ENCODE measurements around the gene F13A1.

Gene F13A1

DNA sequence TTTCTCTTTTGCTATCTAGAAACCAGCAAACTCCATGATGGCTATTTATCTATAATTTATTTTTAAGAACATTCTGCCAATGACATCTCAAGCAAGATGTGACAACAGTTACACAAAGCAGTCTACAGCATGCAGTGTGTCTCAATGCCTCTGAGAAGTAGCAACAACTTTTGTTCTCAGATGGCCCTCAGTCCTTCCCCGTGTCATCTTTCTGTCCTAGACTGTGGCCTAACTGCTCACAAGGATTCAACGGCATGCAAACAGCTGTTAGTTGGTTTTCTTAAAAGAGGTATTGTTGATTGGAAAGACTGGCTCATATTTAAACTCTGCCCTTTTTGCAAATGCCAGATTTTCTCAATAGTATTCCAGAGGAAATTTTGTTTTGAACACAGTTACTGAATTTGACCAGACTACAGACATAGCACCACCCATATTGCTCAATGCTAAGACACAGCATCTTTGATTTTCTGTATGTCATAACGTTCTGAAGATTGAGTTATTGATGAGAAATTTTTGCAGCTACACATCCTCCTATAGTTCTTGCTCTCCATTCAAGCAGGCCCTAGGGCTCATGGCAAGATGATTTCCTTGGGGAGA, 26.1 kb upstream of the F13A1 start:
- DNase-seq (ENCODE audit: low read depth in 1 of 2, low spot score in 1 of 2): peak in 1 of 2 experiments; percentile 42
- Histone ChIP-seq H3K4me3 (replicated peaks; ENCODE audit: insufficient read depth, low read length) (no peak overlapping the region), H3K27me3 (ENCODE audit: insufficient read depth, poor library complexity, severe bottlenecking) (no peaks in the 10 kb centered on the region), H3K27ac (replicated peaks) (no peak overlapping the region)
- TF ChIP-seq, protein P1, sequence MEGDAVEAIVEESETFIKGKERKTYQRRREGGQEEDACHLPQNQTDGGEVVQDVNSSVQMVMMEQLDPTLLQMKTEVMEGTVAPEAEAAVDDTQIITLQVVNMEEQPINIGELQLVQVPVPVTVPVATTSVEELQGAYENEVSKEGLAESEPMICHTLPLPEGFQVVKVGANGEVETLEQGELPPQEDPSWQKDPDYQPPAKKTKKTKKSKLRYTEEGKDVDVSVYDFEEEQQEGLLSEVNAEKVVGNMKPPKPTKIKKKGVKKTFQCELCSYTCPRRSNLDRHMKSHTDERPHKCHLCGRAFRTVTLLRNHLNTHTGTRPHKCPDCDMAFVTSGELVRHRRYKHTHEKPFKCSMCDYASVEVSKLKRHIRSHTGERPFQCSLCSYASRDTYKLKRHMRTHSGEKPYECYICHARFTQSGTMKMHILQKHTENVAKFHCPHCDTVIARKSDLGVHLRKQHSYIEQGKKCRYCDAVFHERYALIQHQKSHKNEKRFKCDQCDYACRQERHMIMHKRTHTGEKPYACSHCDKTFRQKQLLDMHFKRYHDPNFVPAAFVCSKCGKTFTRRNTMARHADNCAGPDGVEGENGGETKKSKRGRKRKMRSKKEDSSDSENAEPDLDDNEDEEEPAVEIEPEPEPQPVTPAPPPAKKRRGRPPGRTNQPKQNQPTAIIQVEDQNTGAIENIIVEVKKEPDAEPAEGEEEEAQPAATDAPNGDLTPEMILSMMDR (IDR thresholded peaks at IDR 0.05; ENCODE audit: insufficient read depth, low read length): no peak
- TF ChIP-seq POLR2AphosphoS5 (IDR thresholded peaks at IDR 0.05; ENCODE audit: low read depth) (no peak), SPI1 (IDR thresholded peaks at IDR 0.05; ENCODE audit: borderline replicate concordance, low read depth) (no peak), GABPA (IDR thresholded peaks at IDR 0.05; ENCODE audit: low read depth) (no peak)
- TF ChIP-seq, protein P2, sequence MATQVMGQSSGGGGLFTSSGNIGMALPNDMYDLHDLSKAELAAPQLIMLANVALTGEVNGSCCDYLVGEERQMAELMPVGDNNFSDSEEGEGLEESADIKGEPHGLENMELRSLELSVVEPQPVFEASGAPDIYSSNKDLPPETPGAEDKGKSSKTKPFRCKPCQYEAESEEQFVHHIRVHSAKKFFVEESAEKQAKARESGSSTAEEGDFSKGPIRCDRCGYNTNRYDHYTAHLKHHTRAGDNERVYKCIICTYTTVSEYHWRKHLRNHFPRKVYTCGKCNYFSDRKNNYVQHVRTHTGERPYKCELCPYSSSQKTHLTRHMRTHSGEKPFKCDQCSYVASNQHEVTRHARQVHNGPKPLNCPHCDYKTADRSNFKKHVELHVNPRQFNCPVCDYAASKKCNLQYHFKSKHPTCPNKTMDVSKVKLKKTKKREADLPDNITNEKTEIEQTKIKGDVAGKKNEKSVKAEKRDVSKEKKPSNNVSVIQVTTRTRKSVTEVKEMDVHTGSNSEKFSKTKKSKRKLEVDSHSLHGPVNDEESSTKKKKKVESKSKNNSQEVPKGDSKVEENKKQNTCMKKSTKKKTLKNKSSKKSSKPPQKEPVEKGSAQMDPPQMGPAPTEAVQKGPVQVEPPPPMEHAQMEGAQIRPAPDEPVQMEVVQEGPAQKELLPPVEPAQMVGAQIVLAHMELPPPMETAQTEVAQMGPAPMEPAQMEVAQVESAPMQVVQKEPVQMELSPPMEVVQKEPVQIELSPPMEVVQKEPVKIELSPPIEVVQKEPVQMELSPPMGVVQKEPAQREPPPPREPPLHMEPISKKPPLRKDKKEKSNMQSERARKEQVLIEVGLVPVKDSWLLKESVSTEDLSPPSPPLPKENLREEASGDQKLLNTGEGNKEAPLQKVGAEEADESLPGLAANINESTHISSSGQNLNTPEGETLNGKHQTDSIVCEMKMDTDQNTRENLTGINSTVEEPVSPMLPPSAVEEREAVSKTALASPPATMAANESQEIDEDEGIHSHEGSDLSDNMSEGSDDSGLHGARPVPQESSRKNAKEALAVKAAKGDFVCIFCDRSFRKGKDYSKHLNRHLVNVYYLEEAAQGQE (IDR thresholded peaks at IDR 0.05; ENCODE audit: insufficient replicate concordance, low read depth): no peak

DNA sequence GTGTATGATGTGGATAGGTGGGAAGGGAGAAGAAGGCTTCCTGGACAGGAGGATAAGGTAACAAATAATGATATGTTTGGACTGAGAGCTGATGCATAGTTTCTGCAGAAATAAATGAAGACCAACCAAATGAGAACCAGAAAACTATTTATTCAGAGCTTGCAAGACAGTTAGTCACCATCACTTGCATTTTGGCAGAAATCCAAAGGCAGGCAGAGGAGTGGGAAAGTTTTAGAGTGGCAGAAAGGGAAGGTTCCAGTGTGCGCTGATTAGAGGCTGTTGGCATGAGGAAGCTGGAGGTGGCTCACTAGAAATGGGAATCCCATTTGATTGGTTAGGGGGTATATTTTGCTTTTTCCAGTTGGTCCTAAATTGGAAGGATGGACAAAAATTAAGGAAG, 13.0 kb upstream of the F13A1 start:
- Histone ChIP-seq H3K27ac (replicated peaks) (no peak overlapping the region), H3K4me3 (replicated peaks; ENCODE audit: insufficient read depth, low read length) (no peak overlapping the region), H3K27me3 (ENCODE audit: insufficient read depth, poor library complexity, severe bottlenecking) (no peaks in the 10 kb centered on the region)
- peak in 1 of 2 experiments; percentile 59 for DNase-seq (ENCODE audit: low read depth in 1 of 2, low spot score in 1 of 2)
- TF ChIP-seq SPI1 (IDR thresholded peaks at IDR 0.05; ENCODE audit: borderline replicate concordance, low read depth): no peak
- no peak for TF ChIP-seq GABPA (IDR thresholded peaks at IDR 0.05; ENCODE audit: low read depth)
- TF ChIP-seq, protein P2 (IDR thresholded peaks at IDR 0.05; ENCODE audit: insufficient replicate concordance, low read depth): no peak
- TF ChIP-seq, protein P1 (IDR thresholded peaks at IDR 0.05; ENCODE audit: insufficient read depth, low read length): no peak
- TF ChIP-seq POLR2AphosphoS5 (IDR thresholded peaks at IDR 0.05; ENCODE audit: low read depth): no peak

DNA sequence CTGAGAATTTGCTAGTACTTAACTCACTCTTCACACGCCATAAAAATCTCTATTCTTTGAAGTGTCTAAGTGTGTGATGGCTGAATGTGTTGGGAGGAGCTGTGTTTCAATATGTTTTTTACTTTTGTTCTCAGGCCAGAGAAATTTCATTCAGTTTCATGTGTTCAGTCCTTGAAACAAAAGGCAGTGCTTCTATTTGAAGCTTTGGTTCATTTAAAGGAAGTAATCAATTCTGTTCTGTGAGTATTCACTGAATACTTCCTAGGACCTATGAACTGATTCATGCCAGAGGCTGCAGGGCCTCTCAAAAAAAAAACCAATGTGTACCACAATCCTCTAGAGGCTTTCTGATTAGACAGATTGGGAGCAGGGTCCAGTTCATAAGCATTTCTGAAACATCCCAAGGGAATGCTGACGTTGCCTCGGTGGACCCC, 12.4 kb upstream of the F13A1 start:
- no peaks in the 10 kb centered on the region for H3K27me3 ChIP-seq (ENCODE audit: insufficient read depth, poor library complexity, severe bottlenecking)
- H3K4me3 ChIP-seq (replicated peaks; ENCODE audit: insufficient read depth, low read length): no peak overlapping the region
- TF ChIP-seq GABPA (IDR thresholded peaks at IDR 0.05; ENCODE audit: low read depth) (no peak), POLR2AphosphoS5 (IDR thresholded peaks at IDR 0.05; ENCODE audit: low read depth) (no peak)
- TF ChIP-seq, protein P2 (IDR thresholded peaks at IDR 0.05; ENCODE audit: insufficient replicate concordance, low read depth): no peak
- H3K27ac ChIP-seq (replicated peaks): peak overlapping the region; percentile 64
- DNase-seq (ENCODE audit: low read depth in 1 of 2, low spot score in 1 of 2): no peak
